Activated CD4-positive, alpha-beta T cell treated with anti-CD3 and anti-CD28 coated beads, Interleukin-2, amount 50 U/mL, for 4 hours (primary cell): ENCODE measurements around the gene DISC1.

ENCODE experiments used
- DNase-seq, 2 experiments: peaks; one replicate each; pipeline ENCODE4 v3.0.0-alpha.2; 2020

The DISC1 gene

GRCh38 chr1:232017759-232018158, 391.2 kb downstream of the DISC1 start:
- DNase-seq = no peak

- DNase-seq = no peak
Measured at GRCh38 chr1:232018231-232019025, 391.8 kb downstream of the DISC1 start.

GRCh38 chr1:232019026-232019340, 392.4 kb downstream of the DISC1 start:
- no peak for DNase-seq

- DNase-seq = no peak
Measured at GRCh38 chr1:232020352-232020751, 393.8 kb downstream of the DISC1 start.

- DNase-seq = no peak
Measured at GRCh38 chr1:232029315-232029714, 402.7 kb downstream of the DISC1 start.

GRCh38 chr1:232031156-232031555, 404.6 kb downstream of the DISC1 start:
- no peak for DNase-seq

- no peak for DNase-seq
Measured at GRCh38 chr1:232033285-232033684, 406.7 kb downstream of the DISC1 start.

- DNase-seq = no peak
Measured at GRCh38 chr1:232034556-232034955, 408.0 kb downstream of the DISC1 start.

GRCh38 chr1:232036181-232036933, 409.8 kb downstream of the DISC1 start:
- DNase-seq = no peak

- DNase-seq = no peak
Measured at GRCh38 chr1:232037774-232038388, 411.3 kb downstream of the DISC1 start.

- no peak for DNase-seq
Measured at GRCh38 chr1:232038706-232039677, 412.4 kb downstream of the DISC1 start.

- DNase-seq = no peak
Measured at GRCh38 chr1:232040260-232040659, 413.7 kb downstream of the DISC1 start.

GRCh38 chr1:232044728-232045127, 418.1 kb downstream of the DISC1 start:
- no peak for DNase-seq

GRCh38 chr1:232045139-232045994, 418.8 kb downstream of the DISC1 start:
- DNase-seq = no peak

GRCh38 chr1:232046451-232047306, 420.1 kb downstream of the DISC1 start:
- DNase-seq = no peak

GRCh38 chr1:232047473-232047872, 420.9 kb downstream of the DISC1 start:
- no peak for DNase-seq

GRCh38 chr1:232048481-232048880, 421.9 kb downstream of the DISC1 start:
- DNase-seq = no peak

GRCh38 chr1:232049335-232049734, 422.7 kb downstream of the DISC1 start:
- DNase-seq = no peak

GRCh38 chr1:232057217-232057895, 430.8 kb downstream of the DISC1 start:
- no peak for DNase-seq

GRCh38 chr1:232057896-232058274, 431.3 kb downstream of the DISC1 start:
- no peak for DNase-seq
